H1 (cell line): ENCODE results near the gene CFAP97D2. TPM values are rescaled to one million over a fixed set of nuclear protein-coding genes. Genes with fewer than 3 reads are reported as not detected.

Experiments
- FOSL1 ChIP-seq: IDR thresholded peaks from 2 replicates; pipeline ENCODE4 v1.6.1; 2011; ENCODE audit warnings: mild to moderate bottlenecking, low read depth, low read length, moderate library complexity; ENCODE audit not compliant: insufficient read depth
- HDAC6 ChIP-seq: IDR thresholded peaks from one replicate; pipeline ENCODE4 v1.7.1; 2012; ENCODE audit warnings: low read depth, mild to moderate bottlenecking, inconsistent platforms, low read length, moderate library complexity
- KDM5A ChIP-seq: fragments of 200-600 bp; IDR thresholded peaks from 2 replicates; pipeline ENCODE4 v1.7.1; 2012; ENCODE audit warnings: mild to moderate bottlenecking, low read length, inconsistent platforms, mixed read lengths
- SP1 ChIP-seq: IDR thresholded peaks from 2 replicates; pipeline ENCODE4 v1.6.1; 2011; ENCODE audit warnings: low read depth, low read length
- polyA plus RNA-seq, 7 experiments: library from polyadenylated mRNA; depleted of rRNA in 3 of 7; stranded (reverse) in 5 of 7; unstranded in 2 of 7; fragments of >200 nt in 5 of 7; fragments of 200-250 nt in 2 of 7; gene quantifications; 1 replicate in 5 of 7; 2 replicates in 1 of 7; 4 replicates in 1 of 7; pipeline versions ENCODE4 v1.2.1 to v1.2.3, GENCODE V29; 2011 to 2013; ENCODE audit warnings: missing spikeins in 2 of 7, mixed read lengths in 2 of 7
- total RNA-seq: library from RNA; stranded (reverse); fragmentation: NEBNext Ultra II Directional; extraction: Animal tissue kit (Norgen Biotek cat#: 25700); gene quantifications from 2 replicates; pipeline ENCODE4 v1.2.1, GENCODE V29; 2021

CFAP97D2 gene
- total and polyA plus RNA-seq, 2 of the 8 experiments (the other 6 are each of a cell fraction or from before 2014, with no cell fraction given) = not detected

DNA sequence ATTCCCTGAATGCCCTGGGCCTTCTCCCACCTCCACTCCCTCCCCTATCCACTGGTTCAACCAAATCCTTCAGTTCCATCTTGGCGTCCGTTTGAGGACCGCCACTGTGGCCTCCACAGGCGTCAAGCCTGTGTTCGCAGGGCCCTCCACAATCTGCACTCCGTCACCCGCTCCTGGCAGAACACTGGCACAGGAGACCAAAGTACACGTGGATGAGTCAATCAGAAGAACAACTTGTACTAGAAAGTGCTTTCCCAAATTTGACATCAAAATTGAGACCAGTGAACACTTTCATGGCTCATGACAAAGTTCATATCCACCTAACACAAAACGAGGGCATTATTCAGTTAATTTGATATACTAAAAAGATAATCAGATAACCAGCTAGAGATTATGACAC is 49.1 kb downstream of the CFAP97D2 start (continued):
- TF ChIP-seq FOSL1 (no peak), SP1 (no peak), KDM5A (no peak), HDAC6 (no peak)
